Vagina (tissue), 2 donors: ENCODE results near the gene PILRB. TPM values are rescaled to one million over a fixed set of nuclear protein-coding genes. Genes with fewer than 3 reads are reported as not detected.
"Not testable (repeated sequence)": the region's sequence is repeated elsewhere in the genome, so short reads cannot be mapped to it uniquely, and the experiment has no call there.

Experiments
- DNase-seq, 2 donors: peaks; one replicate each; pipeline ENCODE4 v3.0.0-alpha.2; 2017; ENCODE audit errors: extremely low spot score in 2 of 2
- H3K27ac ChIP-seq: fragments of 200-600 bp; sonication (generic); one replicate; pipeline ENCODE4 v1.5.1; 2019
- H3K27me3 ChIP-seq: fragments of 200-600 bp; sonication (generic); one replicate; pipeline ENCODE4 v1.5.1; 2019
- H3K36me3 ChIP-seq, 2 donors: fragments of 200-600 bp; sonication (generic); one replicate each; pipeline ENCODE4 v1.5.1; 2017 to 2019
- H3K4me1 ChIP-seq: fragments of 200-600 bp; sonication (generic); one replicate; pipeline ENCODE4 v1.5.1; 2019
- H3K4me3 ChIP-seq, 2 donors: fragments of 200-600 bp; sonication (generic); 1 replicate in 1 of 2; 2 replicates in 1 of 2; pipeline ENCODE4 v1.5.1; 2016 to 2019
- H3K9me3 ChIP-seq: fragments of 200-600 bp; sonication (generic); one replicate; pipeline ENCODE4 v1.5.1; 2019
- POLR2A ChIP-seq, 2 donors: fragments of 450-650 bp; IDR thresholded peaks; one replicate each; pipeline ENCODE4 v1.6.1; 2017; ENCODE audit warnings: antibody characterized with exemption in 2 of 2, mild to moderate bottlenecking in 2 of 2, moderate library complexity in 2 of 2
- POLR2AphosphoS5 ChIP-seq, 2 donors: sonication (generic); formaldehyde crosslinking; IDR thresholded peaks; one replicate each; pipeline ENCODE4 v1.9.0; 2017; ENCODE audit warnings: antibody characterized with exemption in 2 of 2, mild to moderate bottlenecking in 2 of 2, low read depth in 1 of 2; ENCODE audit not compliant: insufficient read depth in 1 of 2
- intact Hi-C: fragments of 100-400 bp; cut with DNase I; formaldehyde crosslinking; loops from one replicate; pipeline ENCODE4 v1.15.1; 2023
- total RNA-seq: library from RNA; depleted of rRNA; stranded (reverse); fragments of >200 nt; gene quantifications from one replicate; pipeline ENCODE4 v1.2.3, GENCODE V29; 2016
- TF ChIP-seq, protein P1 (sequence below), 3 experiments: fragments of 450-650 bp in 2 of 3; fragments of 200-600 bp in 1 of 3; sonication (generic) in 1 of 3; IDR thresholded peaks; one replicate each; pipeline ENCODE4 v1.5.1; 2017 to 2019; ENCODE audit warnings: antibody characterized with exemption in 3 of 3, mild to moderate bottlenecking in 2 of 3, moderate library complexity in 2 of 3

The PILRB gene
- total RNA-seq, 1 donor from 2014 or later = 56.0 TPM

DNA sequence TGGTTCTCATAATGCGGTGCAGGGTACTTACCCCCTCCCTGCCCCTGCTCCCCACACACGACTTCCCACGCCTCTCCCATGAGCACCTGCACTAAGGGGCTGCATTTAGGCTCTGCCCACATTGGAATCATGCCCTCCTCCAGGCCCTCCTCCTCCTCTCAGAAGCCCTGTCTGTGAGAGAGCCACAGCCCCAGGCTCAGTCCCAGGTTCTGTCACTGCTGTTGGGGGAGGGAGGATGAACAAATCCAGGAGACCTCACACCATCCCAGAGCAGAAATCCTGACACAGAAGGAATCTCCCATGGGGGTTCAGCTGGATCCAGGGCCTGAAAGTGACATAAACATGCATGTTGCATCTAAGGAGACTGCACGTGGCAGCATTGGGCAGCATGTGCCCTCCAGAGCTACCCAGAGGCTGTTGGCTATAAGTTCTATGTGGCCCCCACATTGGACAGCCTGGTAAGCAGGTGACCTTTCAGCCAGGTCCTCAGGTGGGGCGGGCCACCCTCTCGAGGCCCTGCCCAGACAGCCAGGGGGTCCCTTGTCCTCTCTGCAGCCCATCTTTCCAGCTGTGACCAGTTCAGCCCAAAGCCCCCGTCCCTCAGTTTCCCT is 13.7 kb downstream of the PILRB start:
- TF ChIP-seq POLR2A (IDR thresholded peaks at IDR 0.05) = no peak
- no peak for TF ChIP-seq POLR2AphosphoS5 (IDR thresholded peaks at IDR 0.05; ENCODE audit: insufficient read depth in 1 of 2, low read depth in 1 of 2)
- TF ChIP-seq, protein P1, sequence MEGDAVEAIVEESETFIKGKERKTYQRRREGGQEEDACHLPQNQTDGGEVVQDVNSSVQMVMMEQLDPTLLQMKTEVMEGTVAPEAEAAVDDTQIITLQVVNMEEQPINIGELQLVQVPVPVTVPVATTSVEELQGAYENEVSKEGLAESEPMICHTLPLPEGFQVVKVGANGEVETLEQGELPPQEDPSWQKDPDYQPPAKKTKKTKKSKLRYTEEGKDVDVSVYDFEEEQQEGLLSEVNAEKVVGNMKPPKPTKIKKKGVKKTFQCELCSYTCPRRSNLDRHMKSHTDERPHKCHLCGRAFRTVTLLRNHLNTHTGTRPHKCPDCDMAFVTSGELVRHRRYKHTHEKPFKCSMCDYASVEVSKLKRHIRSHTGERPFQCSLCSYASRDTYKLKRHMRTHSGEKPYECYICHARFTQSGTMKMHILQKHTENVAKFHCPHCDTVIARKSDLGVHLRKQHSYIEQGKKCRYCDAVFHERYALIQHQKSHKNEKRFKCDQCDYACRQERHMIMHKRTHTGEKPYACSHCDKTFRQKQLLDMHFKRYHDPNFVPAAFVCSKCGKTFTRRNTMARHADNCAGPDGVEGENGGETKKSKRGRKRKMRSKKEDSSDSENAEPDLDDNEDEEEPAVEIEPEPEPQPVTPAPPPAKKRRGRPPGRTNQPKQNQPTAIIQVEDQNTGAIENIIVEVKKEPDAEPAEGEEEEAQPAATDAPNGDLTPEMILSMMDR (IDR thresholded peaks at IDR 0.05) = no peak
- H3K9me3 ChIP-seq = no peaks in the 10 kb centered on the region
- no peak overlapping the region for H3K27ac ChIP-seq
- DNase-seq = no peak
- H3K4me3 ChIP-seq = no peak overlapping the region
- H3K27me3 ChIP-seq = no peaks in the 10 kb centered on the region
- peaks cover 4% of the 10 kb centered on the region for H3K4me1 ChIP-seq
- no peaks in the 10 kb centered on the region for H3K36me3 ChIP-seq
- intact Hi-C loops = no loop called here

DNA sequence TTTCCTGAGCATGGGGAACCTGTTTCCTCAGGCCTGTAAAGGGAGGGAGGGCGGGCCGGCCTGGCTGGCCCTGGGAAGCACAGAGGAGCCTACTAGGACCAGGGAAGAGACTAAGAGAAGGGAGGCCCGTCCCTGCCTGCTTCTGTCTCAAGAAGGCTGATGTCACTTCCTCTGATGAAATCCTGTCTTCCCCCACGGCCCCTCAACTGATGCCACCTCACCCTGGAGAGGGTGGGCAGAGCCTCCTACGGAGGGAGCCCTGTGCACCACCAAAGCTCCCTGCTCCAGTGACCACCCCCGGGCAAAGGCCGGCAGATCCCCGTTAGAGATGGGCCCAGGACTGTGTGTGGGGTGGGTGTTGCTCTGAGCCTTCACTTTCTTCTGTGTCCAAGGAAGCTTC is 14.3 kb downstream of the PILRB start:
- H3K27ac ChIP-seq = no peak overlapping the region
- intact Hi-C loops = no loop called here
- TF ChIP-seq, protein P1 (IDR thresholded peaks at IDR 0.05) = no peak
- TF ChIP-seq POLR2AphosphoS5 (IDR thresholded peaks at IDR 0.05; ENCODE audit: insufficient read depth in 1 of 2, low read depth in 1 of 2) = no peak
- no peak for TF ChIP-seq POLR2A (IDR thresholded peaks at IDR 0.05)

DNA sequence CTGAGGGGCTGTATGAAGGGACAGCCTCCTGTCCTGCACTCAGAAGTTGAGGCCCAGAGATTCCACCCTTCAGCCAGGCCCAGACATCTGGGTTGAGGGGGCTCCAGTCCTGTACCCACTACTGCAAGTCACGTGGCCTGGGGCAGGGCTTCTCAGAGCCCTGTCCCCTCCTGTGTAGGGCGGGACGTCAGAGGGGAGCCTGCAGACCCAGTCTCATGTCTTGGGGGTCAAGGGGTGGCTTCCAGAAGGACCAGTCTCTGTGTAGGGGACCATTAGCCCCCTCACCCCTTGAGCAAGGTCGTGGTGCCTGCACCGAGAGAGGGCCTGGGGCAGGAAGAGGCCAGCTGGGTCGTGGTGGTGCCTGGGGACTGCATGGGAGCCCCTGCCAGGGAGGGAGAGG is 14.8 kb downstream of the PILRB start:
- TF ChIP-seq POLR2AphosphoS5 (IDR thresholded peaks at IDR 0.05; ENCODE audit: insufficient read depth in 1 of 2, low read depth in 1 of 2) (no peak), POLR2A (IDR thresholded peaks at IDR 0.05) (no peak)
- TF ChIP-seq, protein P1 (IDR thresholded peaks at IDR 0.05) = no peak
- Histone ChIP-seq H3K9me3 (no peaks in the 10 kb centered on the region), H3K4me3 (no peak overlapping the region), H3K27me3 (no peaks in the 10 kb centered on the region), H3K36me3 (no peaks in the 10 kb centered on the region), H3K4me1 (peaks cover 4% of the 10 kb centered on the region), H3K27ac (no peak overlapping the region)
- intact Hi-C loops = no loop called here
- no peak for DNase-seq

More for the DNA sequence above, 14.3 kb downstream of the PILRB start:
- no peak for DNase-seq
- H3K36me3 ChIP-seq = no peaks in the 10 kb centered on the region
- peaks cover 4% of the 10 kb centered on the region for H3K4me1 ChIP-seq
- H3K9me3 ChIP-seq = no peaks in the 10 kb centered on the region
- no peaks in the 10 kb centered on the region for H3K27me3 ChIP-seq
- no peak overlapping the region for H3K4me3 ChIP-seq

DNA sequence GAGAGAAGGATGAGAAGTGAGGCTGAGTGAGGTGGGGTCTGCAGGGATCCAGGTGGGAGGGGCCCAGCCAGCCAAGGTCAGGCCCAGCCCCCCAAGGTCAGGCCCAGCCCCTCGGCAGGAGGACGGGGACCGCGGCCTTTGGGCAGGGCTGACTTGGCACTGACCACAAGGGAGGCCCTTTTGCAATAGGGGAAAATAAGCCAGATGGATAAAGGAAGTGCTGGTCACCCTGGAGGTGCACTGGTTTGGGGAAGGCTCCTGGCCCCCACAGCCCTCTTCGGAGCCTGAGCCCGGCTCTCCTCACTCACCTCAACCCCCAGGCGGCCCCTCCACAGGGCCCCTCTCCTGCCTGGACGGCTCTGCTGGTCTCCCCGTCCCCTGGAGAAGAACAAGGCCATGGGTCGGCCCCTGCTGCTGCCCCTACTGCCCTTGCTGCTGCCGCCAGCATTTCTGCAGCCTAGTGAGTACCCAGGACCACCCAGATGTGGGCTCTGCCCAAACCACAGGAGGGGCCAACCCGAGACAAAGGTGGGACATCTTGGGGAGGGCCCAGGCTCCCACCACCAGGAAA is 15.4 kb downstream of the PILRB start, which contains the start of gene PILRA:
Gene PILRA (plus strand): TSS at position 227 of the 571 bp plus-strand sequence. CDS start 170 bp downstream, at position 397.
- H3K36me3 ChIP-seq = no peaks in the 10 kb centered on the region
- DNase-seq = no peak
- TF ChIP-seq, protein P1 (IDR thresholded peaks at IDR 0.05) = no peak
- TF ChIP-seq POLR2AphosphoS5 (IDR thresholded peaks at IDR 0.05; ENCODE audit: insufficient read depth in 1 of 2, low read depth in 1 of 2) = peak in 1 of 2 donors; percentile 23
- H3K27ac ChIP-seq = no peak within 1 kb of the TSS
- no peak within 1 kb of the TSS for H3K4me3 ChIP-seq
- H3K4me1 ChIP-seq = peaks cover 4% of the 10 kb centered on the region
- H3K27me3 ChIP-seq = no peaks in the 10 kb centered on the region
- no peaks in the 10 kb centered on the region for H3K9me3 ChIP-seq
- intact Hi-C loops = no loop called here

DNA sequence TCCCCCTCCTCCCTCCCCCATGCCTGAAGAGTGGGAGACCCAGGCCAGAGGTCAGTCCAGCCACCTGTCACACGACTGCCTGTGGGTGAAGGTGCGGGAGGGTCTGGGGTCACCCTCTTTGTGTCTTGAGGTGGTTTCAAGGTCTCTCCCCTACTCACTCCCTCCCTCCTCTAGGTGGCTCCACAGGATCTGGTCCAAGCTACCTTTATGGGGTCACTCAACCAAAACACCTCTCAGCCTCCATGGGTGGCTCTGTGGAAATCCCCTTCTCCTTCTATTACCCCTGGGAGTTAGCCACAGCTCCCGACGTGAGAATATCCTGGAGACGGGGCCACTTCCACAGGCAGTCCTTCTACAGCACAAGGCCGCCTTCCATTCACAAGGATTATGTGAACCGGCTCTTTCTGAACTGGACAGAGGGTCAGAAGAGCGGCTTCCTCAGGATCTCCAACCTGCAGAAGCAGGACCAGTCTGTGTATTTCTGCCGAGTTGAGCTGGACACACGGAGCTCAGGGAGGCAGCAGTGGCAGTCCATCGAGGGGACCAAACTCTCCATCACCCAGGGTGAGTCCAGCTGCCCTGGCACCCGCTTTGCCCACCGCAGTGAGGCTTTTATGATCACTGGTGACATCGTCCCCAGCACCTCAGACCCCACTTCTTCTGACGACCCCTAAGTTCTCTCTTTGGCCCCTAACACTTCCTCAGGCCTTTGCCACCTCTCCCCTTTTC is 16.1 kb downstream of the PILRB start:
- H3K27ac ChIP-seq, H3K4me3 ChIP-seq, intact Hi-C loops: not testable (repeated sequence)

More for the DNA sequence above, 16.1 kb downstream of the PILRB start:
- not testable (repeated sequence) for H3K9me3 ChIP-seq, DNase-seq, H3K27me3 ChIP-seq, H3K4me1 ChIP-seq, H3K36me3 ChIP-seq
